ENCODE measurements around the gene WIPF2. TPM values are rescaled to one million over a fixed set of nuclear protein-coding genes. Genes with fewer than 3 reads are reported as not detected.

The WIPF2 gene
- total RNA-seq, 1 experiment from 2014 or later = 30.4 TPM

GRCh38 chr17:40251576-40251975, 32.5 kb downstream of the WIPF2 start:
- peak; percentile 78 for DNase-seq (ENCODE audit: low read depth, low spot score)
- Histone ChIP-seq H3K27ac (ENCODE audit: low read depth, low read length) (peak overlapping the region; percentile 15; the same call in 1 of the 2 replicates), H3K9me2 (ENCODE audit: insufficient read depth) (no peaks in the 10 kb centered on the region), H3K9ac (ENCODE audit: low read length) (peak overlapping the region; percentile 11; the same call in 1 of the 2 replicates), H3K9me3 (ENCODE audit: control insufficient read depth in 1 of 2, insufficient read depth in 1 of 2, low read depth in 1 of 2, low read length in 2 of 2) (no peaks in the 10 kb centered on the region), H4K20me1 (ENCODE audit: insufficient read depth) (peaks cover 3% of the 10 kb centered on the region; the same call in 1 of the 2 replicates), H3K4me2 (ENCODE audit: low read length) (peak overlapping the region; percentile 58), H3K79me2 (ENCODE audit: insufficient read depth, low read length) (peaks cover 74% of the 10 kb centered on the region), H3K36me3 (ENCODE audit: control insufficient read depth in 1 of 2, insufficient read depth in 2 of 2, low read length in 2 of 2) (peaks cover 4% of the 10 kb centered on the region in 2 experiments; a peak in 3 of 4 replicates), H3K4me3 (replicated peaks in 1 of 2; ENCODE audit: low read depth in 1 of 2, low read length in 2 of 2) (peak overlapping the region in 1 of 2 experiments; percentile 11; a peak in 1 of 4 replicates), H3K27me3 (ENCODE audit: insufficient read depth, low read length) (no peaks in the 10 kb centered on the region), H2AFZ (ENCODE audit: low read depth, low read length, poor library complexity, severe bottlenecking) (no peak overlapping the region), H3K4me1 (ENCODE audit: control insufficient read depth in 1 of 2, insufficient read depth in 2 of 2, low read length in 2 of 2) (peaks cover 17 to 32% of the 10 kb centered on the region in 2 experiments)
- ChIA-PET POLR2A (no interaction called here), CTCF (no interaction called here), RAD21 (ENCODE audit: low non-redundant PET in 1 of 2, low total read pairs in 2 of 2, uncharacterized antibody in 2 of 2, unreplicated experiment in 2 of 2) (no interaction called here)
- no TSS peak for BruUV-seq (replicated peaks)
- ATAC-seq = peak; percentile 84
- intact Hi-C loops (cut with micrococcal nuclease) = no loop called here
- TF ChIP-seq SP1 (IDR thresholded peaks at IDR 0.05; ENCODE audit: low read depth) (peak; percentile 44; the same call in 1 of the 2 replicates), POLR2AphosphoS5 (IDR thresholded peaks at IDR 0.05; ENCODE audit: low read depth, low read length) (0 out of 2 replicates have a peak, but pooled peaks have one; percentile 31), CTCF (IDR thresholded peaks at IDR 0.05 in 2 of 3, conservative IDR thresholded peaks at IDR 0.05 in 1 of 3; ENCODE audit: borderline replicate concordance in 1 of 3, insufficient read depth in 1 of 3, low read depth in 2 of 3, low read length in 2 of 3) (no peak), JUND (IDR thresholded peaks at IDR 0.05) (peak; percentile 71), ZBTB33 (IDR thresholded peaks at IDR 0.05; ENCODE audit: extremely low read depth, insufficient replicate concordance, low read length) (no peak), ATF3 (IDR thresholded peaks at IDR 0.05) (0 out of 2 replicates have a peak, but pooled peaks have one; percentile 32), POLR2A (IDR thresholded peaks at IDR 0.05; ENCODE audit: borderline replicate concordance, extremely low read depth, insufficient read depth, insufficient read length) (no peak), RAD21 (IDR thresholded peaks at IDR 0.05; ENCODE audit: low read depth) (no peak), ZFX (IDR thresholded peaks at IDR 0.05) (no peak), EGR1 (IDR thresholded peaks at IDR 0.05; ENCODE audit: low read depth) (peak; percentile 61), MAX (IDR thresholded peaks at IDR 0.05) (no peak), ELF1 (IDR thresholded peaks at IDR 0.05; ENCODE audit: borderline replicate concordance, low read depth) (no peak), CBX3 (IDR thresholded peaks at IDR 0.05; ENCODE audit: low read depth) (peak; percentile 67; the same call in 1 of the 2 replicates), EZH2 (IDR thresholded peaks at IDR 0.05) (no peak), CEBPB (IDR thresholded peaks at IDR 0.05; ENCODE audit: low read depth) (peak; percentile 46; the same call in 1 of the 2 replicates), EZH2phosphoT487 (IDR thresholded peaks at IDR 0.05; ENCODE audit: borderline replicate concordance) (no peak), FOSL1 (IDR thresholded peaks at IDR 0.05; ENCODE audit: low read depth) (peak; percentile 72), REST (IDR thresholded peaks at IDR 0.05; ENCODE audit: low read depth) (no peak), SRF (IDR thresholded peaks at IDR 0.05; ENCODE audit: low read depth) (no peak), SIN3A (IDR thresholded peaks at IDR 0.05; ENCODE audit: low read depth) (no peak), TCF7L2 (IDR thresholded peaks at IDR 0.05; ENCODE audit: borderline replicate concordance, extremely low read depth, insufficient read depth, insufficient read length) (peak; percentile 26), ZNF274 (IDR thresholded peaks at IDR 0.05; ENCODE audit: low read depth, low read length) (no peak)

Measured in HCT116 (cell line).